ENCODE measurements around the gene NSF. TPM values are rescaled to one million over a fixed set of nuclear protein-coding genes. Genes with fewer than 3 reads are reported as not detected.

The NSF gene
- total RNA-seq, 2 donors from 2014 or later = 21.6 to 22.6 TPM

GRCh38 chr17:46796956-46797530 is 206.6 kb downstream of the NSF start:
- no peak for DNase-seq
- H3K4me3 Mint-ChIP-seq = no peak overlapping the region
- no peak overlapping the region for H3K27ac Mint-ChIP-seq
- no peaks in the 10 kb centered on the region for H3K9me3 ChIP-seq (ENCODE audit: control insufficient read depth, low read length, poor library complexity, severe bottlenecking)
- H3K4me1 Mint-ChIP-seq = peaks cover 3% of the 10 kb centered on the region
- H3K27me3 Mint-ChIP-seq = peaks cover 40% of the 10 kb centered on the region
- ATAC-seq = no peak
- peaks cover 2% of the 10 kb centered on the region for H3K36me3 Mint-ChIP-seq (ENCODE audit: low read depth)

- Mint-ChIP-seq H3K36me3 (ENCODE audit: low read depth) (peaks cover 2% of the 10 kb centered on the region), H3K27me3 (peaks cover 20% of the 10 kb centered on the region), H3K4me1 (peaks cover 3% of the 10 kb centered on the region), H3K27ac (no peak overlapping the region), H3K4me3 (no peak overlapping the region)
- ATAC-seq (no peak), DNase-seq (no peak)
- no peaks in the 10 kb centered on the region for H3K9me3 ChIP-seq (ENCODE audit: control insufficient read depth, low read length, poor library complexity, severe bottlenecking)
Measured at GRCh38 chr17:46800573-46800972, 210.1 kb downstream of the NSF start.

- peaks cover 11% of the 10 kb centered on the region for H3K27me3 Mint-ChIP-seq
- H3K4me3 Mint-ChIP-seq = no peak overlapping the region
- no peaks in the 10 kb centered on the region for H3K9me3 ChIP-seq (ENCODE audit: control insufficient read depth, low read length, poor library complexity, severe bottlenecking)
- ATAC-seq (no peak), DNase-seq (no peak)
- H3K27ac Mint-ChIP-seq = no peak overlapping the region
- no peaks in the 10 kb centered on the region for H3K36me3 Mint-ChIP-seq (ENCODE audit: low read depth)
- H3K4me1 Mint-ChIP-seq = no peaks in the 10 kb centered on the region
Measured at GRCh38 chr17:46802800-46803199, 212.3 kb downstream of the NSF start.

GRCh38 chr17:46803544-46803943 is 213.1 kb downstream of the NSF start:
- no peak for DNase-seq
- no peak overlapping the region for H3K27ac Mint-ChIP-seq
- no peaks in the 10 kb centered on the region for H3K36me3 Mint-ChIP-seq (ENCODE audit: low read depth)
- peaks cover 15% of the 10 kb centered on the region for H3K27me3 Mint-ChIP-seq
- ATAC-seq = no peak
- H3K4me3 Mint-ChIP-seq = no peak overlapping the region
- H3K4me1 Mint-ChIP-seq = no peaks in the 10 kb centered on the region
- no peaks in the 10 kb centered on the region for H3K9me3 ChIP-seq (ENCODE audit: control insufficient read depth, low read length, poor library complexity, severe bottlenecking)

- H3K9me3 ChIP-seq (ENCODE audit: control insufficient read depth, low read length, poor library complexity, severe bottlenecking) = no peaks in the 10 kb centered on the region
- Mint-ChIP-seq H3K27ac (no peak overlapping the region), H3K4me1 (no peaks in the 10 kb centered on the region), H3K36me3 (ENCODE audit: low read depth) (peaks cover 2% of the 10 kb centered on the region), H3K27me3 (peaks cover 26% of the 10 kb centered on the region), H3K4me3 (no peak overlapping the region)
- no peak for ATAC-seq
- DNase-seq = no peak
Measured at GRCh38 chr17:46805771-46806170, 215.3 kb downstream of the NSF start.

Other genes starting within 250 kb of the NSF start
- 10 to 100 TPM; 22.9 to 23.0 TPM for gene ARL17B, start 228.9 kb upstream of the NSF start, total RNA-seq
- gene LRRC37A2, start 78.2 kb upstream of the NSF start, total RNA-seq = 10 to 100 TPM; 19.5 to 27.9 TPM
- 10 to 100 TPM; 19.6 to 38.3 TPM for gene ARL17A, start 11.0 kb upstream of the NSF start, total RNA-seq
- gene WNT3, start 228.0 kb downstream of the NSF start, total RNA-seq = not detected

Data from T-helper 17 cell (primary cell).